HG03432 (cell line): ENCODE data around the gene OGFOD2.
"Not testable (repeated sequence)": the region's sequence is repeated elsewhere in the genome, so short reads cannot be mapped to it uniquely, and the experiment has no call there.

Experiments
- ATAC-seq: cut with Tn5 transposase; IDR thresholded peaks from one replicate; pipeline ENCODE4 v1.9.1; 2021; ENCODE audit warnings: mild to moderate bottlenecking, moderate library complexity; ENCODE audit not compliant: unreplicated experiment

OGFOD2 gene

GRCh38 chr12:122999986-123000420 is 25.0 kb downstream of the OGFOD2 start:
- ATAC-seq = no peak

GRCh38 chr12:123000578-123000977 is 25.5 kb downstream of the OGFOD2 start:
- no peak for ATAC-seq

GRCh38 chr12:123001464-123001863 is 26.4 kb downstream of the OGFOD2 start:
- ATAC-seq = no peak

- no peak for ATAC-seq
These were observed 28.2 kb downstream of the OGFOD2 start for GRCh38 chr12:123003257-123003656.

- ATAC-seq = no peak
These were observed 29.2 kb downstream of the OGFOD2 start for GRCh38 chr12:123004287-123004686.

GRCh38 chr12:123005081-123005626 is 30.1 kb downstream of the OGFOD2 start:
- ATAC-seq = no peak

GRCh38 chr12:123006977-123007376 is 31.9 kb downstream of the OGFOD2 start:
- ATAC-seq = no peak

- ATAC-seq = no peak
These were observed 35.1 kb downstream of the OGFOD2 start for GRCh38 chr12:123010110-123010509.

- no peak for ATAC-seq
These were observed 35.6 kb downstream of the OGFOD2 start for GRCh38 chr12:123010681-123011080.

GRCh38 chr12:123011701-123012100 is 36.7 kb downstream of the OGFOD2 start:
- ATAC-seq = no peak

- no peak for ATAC-seq
These were observed 38.4 kb downstream of the OGFOD2 start for GRCh38 chr12:123013185-123014095.

GRCh38 chr12:123014473-123014872 is 39.4 kb downstream of the OGFOD2 start:
- not testable (repeated sequence) for ATAC-seq

- no peak for ATAC-seq
These were observed 42.7 kb downstream of the OGFOD2 start for GRCh38 chr12:123017753-123018152.

- ATAC-seq = no peak
These were observed 44.7 kb downstream of the OGFOD2 start for GRCh38 chr12:123019841-123020138.

- ATAC-seq = no peak
These were observed 46.9 kb downstream of the OGFOD2 start for GRCh38 chr12:123021688-123022604.

- no peak for ATAC-seq
These were observed 47.8 kb downstream of the OGFOD2 start for GRCh38 chr12:123022846-123023245.

- ATAC-seq = no peak
These were observed 49.9 kb downstream of the OGFOD2 start for GRCh38 chr12:123024819-123025391.

- ATAC-seq = no peak
These were observed 51.2 kb downstream of the OGFOD2 start for GRCh38 chr12:123026094-123026853.

- no peak for ATAC-seq
These were observed 52.8 kb downstream of the OGFOD2 start for GRCh38 chr12:123027726-123028445.

GRCh38 chr12:123028475-123028874 is 53.4 kb downstream of the OGFOD2 start:
- no peak for ATAC-seq
